K562 (cell line): ENCODE measurements around the gene KLHL29. TPM values are rescaled to one million over a fixed set of nuclear protein-coding genes. Genes with fewer than 3 reads are reported as not detected.

Experiments
- ATAC-seq: fragments of 200-7000 bp; cut with Tn5 transposase; 3 replicates; pipeline ENCODE4 v1.9.1; 2020; ENCODE audit warnings: moderate library complexity
- BruUV-seq: library from RNA; stranded (reverse); fragments of 400-500 nt; replicated peaks from 2 replicates; lab custom pipeline; 2021; lab: Mats Ljungman, UMichigan
- CTCF ChIA-PET: fragments of 300-600 bp; formaldehyde crosslinking; extraction: SDS; loops from one replicate; lab custom pipeline; 2021; ENCODE audit warnings: low intra/inter-chr PET ratio; lab: Yijun Ruan, JAX
- POLR2A ChIA-PET: fragments of 300-600, 350-650 bp; sonication (Branson Sonifier 250); formaldehyde crosslinking; extraction: SDS; loops from one replicate; lab custom pipeline; 2021; ENCODE audit warnings: antibody characterized with exemption, inconsistent platforms; lab: Yijun Ruan, JAX
- DNase-seq, 4 experiments: peaks; one replicate each; pipeline versions ENCODE4 v3.0.0 to v3.0.0-alpha.2; 2011 to 2018; ENCODE audit warnings: low spot score in 3 of 4, mixed read lengths in 3 of 4; ENCODE audit errors: extremely low read depth in 1 of 4
- FAIRE-seq: peaks from 2 replicates; lab custom pipeline; 2011; peaks lifted over from hg19 to GRCh38; lab: Jason Lieb, UNC
- H2AFZ ChIP-seq: 2 replicates; pipeline ENCODE4 v1.6.0; 2011; ENCODE audit warnings: low read depth, low read length, control low read depth, inconsistent platforms
- H3K27ac ChIP-seq: fragments of 200-600 bp; 3 replicates; pipeline ENCODE4 v1.8.0; 2011; ENCODE audit warnings: low read depth, mild to moderate bottlenecking, control low read depth, inconsistent platforms, low read length, moderate library complexity, mixed read lengths; ENCODE audit errors: extremely low read depth
- H3K27me3 ChIP-seq, 2 experiments: fragments of 300-600 bp in 1 of 2; 2 replicates in 1 of 2; 3 replicates in 1 of 2; pipeline versions ENCODE4 v1.6.0 to v1.8.0; 2011; ENCODE audit warnings: inconsistent platforms in 2 of 2, low read length in 2 of 2, mild to moderate bottlenecking in 1 of 2, mixed read lengths in 1 of 2, moderate library complexity in 1 of 2; ENCODE audit not compliant: control insufficient read depth in 2 of 2, insufficient read depth in 2 of 2
- H3K36me3 ChIP-seq: fragments of 300-600 bp; 3 replicates; pipeline ENCODE4 v1.8.0; 2011; ENCODE audit warnings: mild to moderate bottlenecking, low read length, inconsistent platforms; ENCODE audit not compliant: control insufficient read depth, insufficient read depth
- H3K4me1 ChIP-seq, 2 experiments: fragments of 200-600 bp in 1 of 2; replicated peaks in 1 of 2; 2 replicates in 1 of 2; 3 replicates in 1 of 2; pipeline versions ENCODE4 v1.5.1 to v1.8.0; 2011; ENCODE audit warnings: inconsistent platforms in 2 of 2, low read length in 2 of 2, mild to moderate bottlenecking in 1 of 2, mixed read lengths in 1 of 2, moderate library complexity in 1 of 2; ENCODE audit not compliant: control insufficient read depth in 2 of 2, insufficient read depth in 2 of 2
- H3K4me2 ChIP-seq: 2 replicates; pipeline ENCODE4 v1.6.1; 2011; ENCODE audit warnings: low read length, control low read depth, inconsistent platforms, mixed read lengths; ENCODE audit not compliant: insufficient read depth
- H3K4me3 ChIP-seq: fragments of 200-600 bp; sonication (generic), shearing (Covaris generic); 2 replicates; pipeline ENCODE4 v1.5.1; 2016; ENCODE audit warnings: control low read depth, inconsistent platforms
- H3K79me2 ChIP-seq: fragments of 200-600 bp; 3 replicates; pipeline ENCODE4 v1.8.0; 2011; ENCODE audit warnings: low read length, inconsistent platforms; ENCODE audit not compliant: control insufficient read depth, insufficient read depth
- H3K9ac ChIP-seq, 2 experiments: 2 replicates each; pipeline versions ENCODE4 v1.6.0 to v1.6.1; 2011; ENCODE audit warnings: low read depth in 2 of 2, low read length in 2 of 2, control low read depth in 1 of 2, inconsistent platforms in 1 of 2, mild to moderate bottlenecking in 1 of 2, mixed read lengths in 1 of 2; ENCODE audit not compliant: insufficient read depth in 1 of 2
- H3K9me1 ChIP-seq: one replicate; pipeline ENCODE4 v1.6.0; 2011; ENCODE audit warnings: inconsistent platforms, mild to moderate bottlenecking, low read length, moderate library complexity; ENCODE audit not compliant: control insufficient read depth, insufficient read depth
- H3K9me3 ChIP-seq: replicated peaks from 2 replicates; pipeline ENCODE4 v1.5.1; 2011; ENCODE audit warnings: low read depth, low read length, inconsistent platforms; ENCODE audit not compliant: control insufficient read depth, insufficient read depth
- H4K20me1 ChIP-seq: replicated peaks from 2 replicates; pipeline ENCODE4 v1.6.1; 2011; ENCODE audit warnings: low read length, inconsistent platforms, mixed read lengths; ENCODE audit not compliant: control insufficient read depth, insufficient read depth
- ETS2 ChIP-seq: IDR thresholded peaks from 2 replicates; pipeline ENCODE4 v1.6.1; 2016; ENCODE audit warnings: borderline replicate concordance, missing genetic modification characterization, mild to moderate bottlenecking, moderate library complexity, missing compliant biosample characterization; ENCODE audit not compliant: poor library complexity, severe bottlenecking
- HDAC6 ChIP-seq: IDR thresholded peaks from 2 replicates; pipeline ENCODE4 v1.6.1; 2012; ENCODE audit warnings: low read depth, mild to moderate bottlenecking, control low read depth, inconsistent platforms, low read length, moderate library complexity
- NELFE ChIP-seq: IDR thresholded peaks from 2 replicates; pipeline ENCODE4 v1.6.1; 2011; ENCODE audit warnings: mild to moderate bottlenecking; ENCODE audit not compliant: insufficient read depth, insufficient read length
- PTRF ChIP-seq: fragments of 450-650 bp; IDR thresholded peaks from 2 replicates; pipeline ENCODE4 v1.6.1; 2016; ENCODE audit warnings: mild to moderate bottlenecking, missing genetic modification characterization, missing compliant biosample characterization
- PTTG1 ChIP-seq: fragments of 450-650 bp; IDR thresholded peaks from 2 replicates; pipeline ENCODE4 v1.6.1; 2016; ENCODE audit warnings: low read depth, mild to moderate bottlenecking, missing genetic modification characterization, missing compliant biosample characterization
- RBM25 ChIP-seq: fragments of 200-400 bp; formaldehyde crosslinking; IDR thresholded peaks from 2 replicates; pipeline ENCODE4 v1.6.1; 2018; ENCODE audit warnings: low read length, low read depth, moderate library complexity; ENCODE audit not compliant: severe bottlenecking
- ZNF12 ChIP-seq: sonication (generic); formaldehyde crosslinking; IDR thresholded peaks from 2 replicates; pipeline ENCODE4 v1.4.0; 2020; ENCODE audit warnings: mild to moderate bottlenecking, missing genetic modification reagents
- ZNF431 ChIP-seq: sonication (generic); formaldehyde crosslinking; IDR thresholded peaks from 2 replicates; pipeline ENCODE4 v1.8.0; 2022; ENCODE audit warnings: mild to moderate bottlenecking, missing genetic modification reagents
- WGBS: fragments of 100-300 bp; shearing (Covaris generic); methylation state at CpG from one replicate; pipeline ENCODE4 v1.1.6; 2016; ENCODE audit warnings: low coverage, mixed read lengths; ENCODE audit not compliant: insufficient coverage; ENCODE audit errors: missing lambda C conversion rate; 5-methylcytosine and 5-hydroxymethylcytosine counted together
- in situ Hi-C: fragments of 300-500 bp; cut with MboI; formaldehyde crosslinking; loops from 4 replicates; pipeline ENCODE4 v1.15.0; 2018; ENCODE audit warnings: inconsistent platforms, mixed read lengths
- intact Hi-C: fragments of 100-400 bp; cut with micrococcal nuclease; formaldehyde crosslinking; loops from 2 replicates; pipeline ENCODE4 v1.14.2; 2022
- polyA plus RNA-seq, 8 experiments: library from polyadenylated mRNA; depleted of rRNA in 4 of 8; stranded (reverse) in 5 of 8; unstranded in 3 of 8; fragments of >200 nt; fragmentation: Nextera tagmentation in 2 of 8; fragmentation: Illumina TruSeq in 1 of 8; extraction: Ambion mirVana in 2 of 8; extraction: Trizol in 1 of 8; gene quantifications; 2 replicates each; pipeline versions ENCODE4 v1.2.1 to v1.2.3, GENCODE V29; 2011 to 2014; ENCODE audit warnings: inconsistent platforms in 1 of 8, missing spikeins in 1 of 8
- total RNA-seq, 7 experiments: library from RNA; depleted of rRNA in 6 of 7; stranded (reverse); fragments of >200 nt in 6 of 7; fragmentation: Illumina TruSeq in 2 of 7; extraction: Trizol in 2 of 7; gene quantifications; 2 replicates each; pipeline versions ENCODE4 v1.2.1 to v1.2.3, GENCODE V29; 2011 to 2021; ENCODE audit warnings: low replicate concordance in 1 of 7
- TF ChIP-seq, protein P1 (sequence below), 2 experiments: fragments of 450-650 bp; IDR thresholded peaks; 2 replicates each; pipeline ENCODE4 v1.6.1; 2016; ENCODE audit warnings: mild to moderate bottlenecking in 2 of 2, borderline replicate concordance in 1 of 2, low read depth in 1 of 2, moderate library complexity in 1 of 2
- TF ChIP-seq, protein P2 (sequence below): conservative IDR thresholded peaks from 2 replicates; pipeline ENCODE4 v1.6.1; 2011; ENCODE audit warnings: low read depth, mild to moderate bottlenecking, low read length; ENCODE audit not compliant: control insufficient read depth

Gene KLHL29
- total and polyA plus RNA-seq, 9 of the 15 experiments (the other 6 are each of a cell fraction or from before 2014, with no cell fraction given): 0.03 to 0.31 (median 0.08) TPM; not detected in 1

DNA sequence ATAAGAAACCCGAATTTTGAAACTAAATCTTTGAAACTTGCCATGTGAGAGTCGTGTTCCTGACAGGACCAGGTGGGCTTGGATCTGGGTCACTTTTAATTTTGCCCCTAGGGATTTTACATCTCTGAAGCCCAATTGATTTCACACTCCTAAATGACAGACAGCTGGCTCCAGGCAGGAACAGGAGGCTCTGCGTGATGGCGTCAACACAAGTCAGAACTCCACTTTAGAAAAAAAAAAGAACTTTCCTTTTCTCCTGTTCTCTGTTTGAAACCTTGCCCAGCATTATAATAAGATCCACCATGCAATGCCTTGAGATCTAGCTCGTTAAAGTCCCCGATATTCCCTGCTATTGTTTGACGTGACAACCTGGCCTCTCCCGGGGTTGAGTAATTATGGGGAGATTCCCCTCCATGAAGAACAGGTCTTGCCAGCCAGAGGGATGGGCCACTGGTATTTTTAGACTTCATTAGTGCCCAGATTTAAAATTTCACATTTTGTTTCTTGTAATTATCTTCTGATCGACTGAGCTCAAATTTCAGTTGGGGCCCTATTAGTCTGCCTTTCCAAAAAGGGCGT lies 260.3 kb downstream of the KLHL29 start:
- Histone ChIP-seq H3K9me1 (no peaks in the 10 kb centered on the region), H3K79me2 (no peaks in the 10 kb centered on the region), H2AFZ (no peak overlapping the region), H4K20me1 (0 out of 2 replicates have a peak, but pooled peaks cover 5% of the 10 kb centered on the region), H3K4me1 (peaks cover 0 to 10% of the 10 kb centered on the region in 2 experiments; a peak in 2 of 5 replicates), H3K27ac (no peak overlapping the region), H3K36me3 (no peaks in the 10 kb centered on the region), H3K27me3 (peaks cover 22 to 74% of the 10 kb centered on the region in 2 experiments; a peak in 4 of 5 replicates), H3K9ac (no peak overlapping the region), H3K4me2 (no peak overlapping the region), H3K9me3 (no peaks in the 10 kb centered on the region), H3K4me3 (no peak overlapping the region)
- ChIA-PET CTCF (no interaction called here), POLR2A (interaction anchor here (0.7 to 1.4 kb wide), 2 partner anchors 8 to 27 kb away, joined by 4 to 7 read pairs; no protein-coding TSS in a partner anchor)
- no peak for TF ChIP-seq ZNF431
- no peak for TF ChIP-seq PTTG1 (tag)
- TF ChIP-seq ZNF12: no peak
- TF ChIP-seq PTRF (tag): no peak
- TF ChIP-seq, protein P1, sequence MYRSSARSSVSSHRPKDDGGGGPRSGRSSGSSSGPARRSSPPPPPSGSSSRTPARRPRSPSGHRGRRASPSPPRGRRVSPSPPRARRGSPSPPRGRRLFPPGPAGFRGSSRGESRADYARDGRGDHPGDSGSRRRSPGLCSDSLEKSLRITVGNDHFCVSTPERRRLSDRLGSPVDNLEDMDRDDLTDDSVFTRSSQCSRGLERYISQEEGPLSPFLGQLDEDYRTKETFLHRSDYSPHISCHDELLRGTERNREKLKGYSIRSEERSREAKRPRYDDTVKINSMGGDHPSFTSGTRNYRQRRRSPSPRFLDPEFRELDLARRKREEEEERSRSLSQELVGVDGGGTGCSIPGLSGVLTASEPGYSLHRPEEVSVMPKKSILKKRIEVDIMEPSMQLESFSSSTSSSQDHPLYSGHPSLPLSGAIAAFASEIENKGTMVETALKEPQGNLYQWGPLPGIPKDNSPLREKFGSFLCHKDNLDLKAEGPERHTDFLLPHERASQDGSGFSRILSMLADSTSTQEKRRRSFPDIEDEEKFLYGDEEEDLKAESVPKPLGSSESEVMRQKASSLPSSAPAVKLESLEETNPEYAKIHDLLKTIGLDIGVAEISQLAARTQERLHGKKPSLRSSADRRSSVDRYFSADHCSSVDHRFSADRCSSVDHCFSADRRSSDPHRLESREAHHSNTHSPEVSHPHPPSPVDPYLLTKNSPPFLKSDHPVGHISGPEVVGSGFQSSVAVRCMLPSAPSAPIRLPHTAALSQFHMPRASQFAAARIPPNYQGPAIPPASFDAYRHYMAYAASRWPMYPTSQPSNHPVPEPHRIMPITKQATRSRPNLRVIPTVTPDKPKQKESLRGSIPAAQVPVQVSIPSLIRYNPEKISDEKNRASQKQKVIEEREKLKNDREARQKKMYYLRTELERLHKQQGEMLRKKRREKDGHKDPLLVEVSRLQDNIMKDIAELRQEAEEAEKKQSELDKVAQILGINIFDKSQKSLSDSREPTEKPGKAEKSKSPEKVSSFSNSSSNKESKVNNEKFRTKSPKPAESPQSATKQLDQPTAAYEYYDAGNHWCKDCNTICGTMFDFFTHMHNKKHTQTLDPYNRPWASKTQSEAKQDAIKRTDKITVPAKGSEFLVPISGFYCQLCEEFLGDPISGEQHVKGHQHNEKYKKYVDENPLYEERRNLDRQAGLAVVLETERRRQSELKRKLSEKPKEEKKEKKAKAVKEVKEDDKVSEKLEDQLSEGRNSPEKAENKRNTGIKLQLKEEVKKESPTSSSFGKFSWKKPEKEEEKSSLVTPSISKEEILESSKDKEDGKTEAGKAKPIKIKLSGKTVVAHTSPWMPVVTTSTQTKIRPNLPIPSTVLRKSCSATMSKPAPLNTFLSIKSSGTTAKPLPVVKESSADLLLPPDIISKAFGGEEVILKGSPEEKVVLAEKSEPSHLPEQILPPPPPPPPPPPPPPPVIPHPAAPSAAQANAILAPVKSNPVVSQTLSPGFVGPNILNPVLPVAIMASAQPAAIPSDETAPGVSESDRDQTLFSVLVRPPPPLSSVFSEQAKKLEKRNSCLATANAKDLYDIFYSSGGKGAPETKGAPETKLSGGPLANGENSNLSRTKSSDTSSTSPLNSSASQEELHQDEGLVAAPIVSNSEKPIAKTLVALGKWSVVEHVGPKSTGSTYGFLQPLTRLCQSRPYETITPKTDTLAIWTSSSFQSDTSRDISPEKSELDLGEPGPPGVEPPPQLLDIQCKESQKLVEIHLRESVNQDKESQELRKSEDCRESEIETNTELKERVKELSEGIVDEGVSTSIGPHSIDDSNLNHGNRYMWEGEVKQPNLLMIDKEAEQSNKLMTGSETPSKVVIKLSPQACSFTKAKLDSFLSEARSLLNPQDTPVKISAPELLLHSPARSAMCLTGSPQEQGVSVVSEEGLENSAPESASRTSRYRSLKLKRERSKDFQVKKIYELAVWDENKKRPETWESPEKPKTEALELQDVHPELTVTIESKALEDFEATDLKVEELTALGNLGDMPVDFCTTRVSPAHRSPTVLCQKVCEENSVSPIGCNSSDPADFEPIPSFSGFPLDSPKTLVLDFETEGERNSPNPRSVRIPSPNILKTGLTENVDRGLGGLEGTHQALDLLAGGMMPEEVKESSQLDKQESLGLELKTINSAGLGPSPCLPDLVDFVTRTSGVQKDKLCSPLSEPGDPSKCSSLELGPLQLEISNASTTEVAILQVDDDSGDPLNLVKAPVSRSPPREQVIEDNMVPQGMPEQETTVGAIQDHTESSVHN (IDR thresholded peaks at IDR 0.05; ENCODE audit: borderline replicate concordance in 1 of 2, low read depth in 1 of 2): no peak
- no peak for TF ChIP-seq RBM25
- no peak for TF ChIP-seq ETS2
- no peak for TF ChIP-seq NELFE
- TF ChIP-seq, protein P2, sequence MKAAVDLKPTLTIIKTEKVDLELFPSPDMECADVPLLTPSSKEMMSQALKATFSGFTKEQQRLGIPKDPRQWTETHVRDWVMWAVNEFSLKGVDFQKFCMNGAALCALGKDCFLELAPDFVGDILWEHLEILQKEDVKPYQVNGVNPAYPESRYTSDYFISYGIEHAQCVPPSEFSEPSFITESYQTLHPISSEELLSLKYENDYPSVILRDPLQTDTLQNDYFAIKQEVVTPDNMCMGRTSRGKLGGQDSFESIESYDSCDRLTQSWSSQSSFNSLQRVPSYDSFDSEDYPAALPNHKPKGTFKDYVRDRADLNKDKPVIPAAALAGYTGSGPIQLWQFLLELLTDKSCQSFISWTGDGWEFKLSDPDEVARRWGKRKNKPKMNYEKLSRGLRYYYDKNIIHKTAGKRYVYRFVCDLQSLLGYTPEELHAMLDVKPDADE: no peak
- no peak for TF ChIP-seq HDAC6
- DNase-seq (no peak), ATAC-seq (no peak), FAIRE-seq (no peak)
- in situ Hi-C loops: no loop called here
- 0% methylated on average over 10 of the region's 10 CpGs for WGBS
- BruUV-seq: no TSS peak
- intact Hi-C loops: no loop called here
